Kidney capillary endothelial cell (primary cell): ENCODE data around the gene RFX1.
A peak's percentile ranks its signal among the peaks of the same experiment; 100 is the strongest.
"Not testable (repeated sequence)": the region's sequence is repeated elsewhere in the genome, so short reads cannot be mapped to it uniquely, and the experiment has no call there.

Experiments
- DNase-seq: peaks from one replicate; pipeline ENCODE4 v3.0.0-alpha.2; 2018; ENCODE audit warnings: low spot score

RFX1 gene

GRCh38 chr19:14026652-14027192, 20.6 kb upstream of the RFX1 start:
- not testable (repeated sequence) for DNase-seq

- DNase-seq, result peak; percentile 71
Observed at GRCh38 chr19:14023404-14024235, 17.5 kb upstream of the RFX1 start.

GRCh38 chr19:14022469-14022868, 16.3 kb upstream of the RFX1 start:
- no peak for DNase-seq

- no peak for DNase-seq
Observed at GRCh38 chr19:14021474-14021873, 15.4 kb upstream of the RFX1 start.

- DNase-seq, result not testable (repeated sequence)
Observed at GRCh38 chr19:14019739-14020138, 13.6 kb upstream of the RFX1 start.

GRCh38 chr19:14019100-14019499, 13.0 kb upstream of the RFX1 start:
- no peak for DNase-seq

- DNase-seq, result no peak
Observed at GRCh38 chr19:14015524-14016035, 9.5 kb upstream of the RFX1 start.

- DNase-seq, result no peak
Observed at GRCh38 chr19:14012378-14012915, 6.3 kb upstream of the RFX1 start.

GRCh38 chr19:14006766-14007562, 844 bp upstream of the RFX1 start:
- DNase-seq, result no peak

- DNase-seq, result peak; percentile 84
Observed at GRCh38 chr19:14005349-14006084, 603 bp downstream of the RFX1 start.

GRCh38 chr19:14004619-14005348, 1.3 kb downstream of the RFX1 start:
- DNase-seq, result no peak

- DNase-seq, result no peak
Observed at GRCh38 chr19:14003251-14004055, 2.7 kb downstream of the RFX1 start.

- DNase-seq, result no peak
Observed at GRCh38 chr19:14002571-14003250, 3.4 kb downstream of the RFX1 start.

GRCh38 chr19:14000691-14001375, 5.3 kb downstream of the RFX1 start:
- DNase-seq, result no peak

- no peak for DNase-seq
Observed at GRCh38 chr19:13999085-13999484, 7.0 kb downstream of the RFX1 start.

- no peak for DNase-seq
Observed at GRCh38 chr19:13998426-13998825, 7.7 kb downstream of the RFX1 start.

- DNase-seq, result no peak
Observed at GRCh38 chr19:13997631-13997962, 8.5 kb downstream of the RFX1 start.

GRCh38 chr19:13996928-13997630, 9.0 kb downstream of the RFX1 start:
- DNase-seq, result no peak
